GM18951 (cell line): ENCODE data around the gene FAM110D.

Experiments used
- POLR2A ChIP-seq: IDR thresholded peaks from 4 replicates; pipeline ENCODE4 v1.6.1; 2011; ENCODE audit warnings: mild to moderate bottlenecking; ENCODE audit not compliant: insufficient read length, insufficient read depth; ENCODE audit errors: extremely low read depth
- in situ Hi-C: fragments of 300-500 bp; cut with MboI; formaldehyde crosslinking; loops from one replicate; pipeline ENCODE4 v1.12.0; 2022; ENCODE audit warnings: low sequenced_read_pairs, mixed read lengths, inconsistent platforms; ENCODE audit not compliant: unreplicated experiment

The FAM110D gene

GRCh38 chr1:26177182-26177684 lies 18.4 kb downstream of the FAM110D start, which contains the start of gene CNKSR1:
Gene CNKSR1 (plus strand): TSS chr1:26177491. CDS start chr1:26177548, 57 bp downstream.
- TF ChIP-seq POLR2A: no peak

GRCh38 chr1:26180010-26180506 lies 21.2 kb downstream of the FAM110D start:
- TF ChIP-seq POLR2A: no peak
- in situ Hi-C loops: no loop called here

More at GRCh38 chr1:26177182-26177684, 18.4 kb downstream of the FAM110D start, which contains the start of gene CNKSR1:
- in situ Hi-C loops: no loop called here

- no peak for TF ChIP-seq POLR2A
- in situ Hi-C loops: no loop called here
These were observed 22.9 kb downstream of the FAM110D start for GRCh38 chr1:26181586-26182382.

GRCh38 chr1:26182383-26182696 lies 23.5 kb downstream of the FAM110D start:
- in situ Hi-C loops: no loop called here

GRCh38 chr1:26184086-26184485 lies 25.2 kb downstream of the FAM110D start:
- in situ Hi-C loops: no loop called here

More at GRCh38 chr1:26182383-26182696, 23.5 kb downstream of the FAM110D start:
- no peak for TF ChIP-seq POLR2A

GRCh38 chr1:26184883-26185282 lies 26.0 kb downstream of the FAM110D start:
- no peak for TF ChIP-seq POLR2A
- in situ Hi-C loops: no loop called here

More at GRCh38 chr1:26184086-26184485, 25.2 kb downstream of the FAM110D start:
- no peak for TF ChIP-seq POLR2A

- TF ChIP-seq POLR2A: no peak
- in situ Hi-C loops: no loop called here
These were observed 29.0 kb downstream of the FAM110D start for GRCh38 chr1:26187882-26188281.

GRCh38 chr1:26188477-26188876 lies 29.6 kb downstream of the FAM110D start:
- no peak for TF ChIP-seq POLR2A
- in situ Hi-C loops: no loop called here

- in situ Hi-C loops: no loop called here
- no peak for TF ChIP-seq POLR2A
These were observed 30.5 kb downstream of the FAM110D start for GRCh38 chr1:26189331-26189730.

- in situ Hi-C loops: no loop called here
- no peak for TF ChIP-seq POLR2A
These were observed 30.9 kb downstream of the FAM110D start for GRCh38 chr1:26189751-26190275.

- in situ Hi-C loops: no loop called here
- TF ChIP-seq POLR2A: no peak
These were observed 31.6 kb downstream of the FAM110D start, which contains the start of gene CATSPER4 for GRCh38 chr1:26190373-26190987. Gene CATSPER4 (plus strand): TSS chr1:26190602. CDS start chr1:26190628, 26 bp downstream.

GRCh38 chr1:26191739-26192138 lies 32.9 kb downstream of the FAM110D start:
- in situ Hi-C loops: no loop called here
- no peak for TF ChIP-seq POLR2A

- in situ Hi-C loops: no loop called here
- no peak for TF ChIP-seq POLR2A
These were observed 36.9 kb downstream of the FAM110D start for GRCh38 chr1:26195805-26196204.
